HG03159 (cell line): ENCODE measurements around the gene PSMG4.

Experiments
- ATAC-seq: cut with Tn5 transposase; IDR thresholded peaks from one replicate; pipeline ENCODE4 v1.9.1; 2021; ENCODE audit warnings: mild to moderate bottlenecking, moderate library complexity; ENCODE audit not compliant: unreplicated experiment

PSMG4 gene

DNA sequence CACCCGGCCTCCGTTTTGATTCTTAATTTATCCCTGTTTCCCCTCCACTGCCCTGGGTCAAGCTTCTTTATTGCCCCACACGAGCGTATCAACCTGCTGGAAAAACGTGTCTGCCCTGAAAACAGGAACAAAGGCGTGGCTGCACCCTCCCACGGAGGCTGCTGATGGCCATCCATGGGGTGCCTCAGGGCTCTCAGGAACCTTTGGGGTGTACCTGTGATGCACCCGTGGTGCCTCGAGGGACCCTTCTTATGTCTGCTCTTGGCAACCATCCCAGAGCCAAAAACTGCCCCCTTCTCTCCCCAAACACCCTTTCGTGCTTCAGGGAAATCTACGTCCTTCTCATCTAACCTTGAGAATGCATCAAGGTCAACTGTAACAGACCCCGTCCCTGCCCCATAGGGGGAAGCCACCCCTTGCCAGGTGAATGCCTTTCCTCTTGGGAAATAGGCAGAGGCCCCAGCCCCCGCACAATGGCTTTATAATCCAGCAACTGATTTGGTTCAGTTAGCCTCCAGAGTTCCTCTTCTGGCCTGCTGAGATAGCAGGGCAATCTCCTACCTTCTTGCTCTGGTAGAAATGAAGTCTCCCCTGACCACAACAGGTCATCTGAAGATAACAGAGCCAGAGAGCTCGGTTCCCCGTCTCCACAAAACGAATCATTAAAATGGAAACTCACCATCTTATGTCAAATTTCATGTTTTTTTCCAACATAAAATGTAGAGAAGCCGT lies 29.4 kb downstream of the PSMG4 start:
- ATAC-seq: no peak

DNA sequence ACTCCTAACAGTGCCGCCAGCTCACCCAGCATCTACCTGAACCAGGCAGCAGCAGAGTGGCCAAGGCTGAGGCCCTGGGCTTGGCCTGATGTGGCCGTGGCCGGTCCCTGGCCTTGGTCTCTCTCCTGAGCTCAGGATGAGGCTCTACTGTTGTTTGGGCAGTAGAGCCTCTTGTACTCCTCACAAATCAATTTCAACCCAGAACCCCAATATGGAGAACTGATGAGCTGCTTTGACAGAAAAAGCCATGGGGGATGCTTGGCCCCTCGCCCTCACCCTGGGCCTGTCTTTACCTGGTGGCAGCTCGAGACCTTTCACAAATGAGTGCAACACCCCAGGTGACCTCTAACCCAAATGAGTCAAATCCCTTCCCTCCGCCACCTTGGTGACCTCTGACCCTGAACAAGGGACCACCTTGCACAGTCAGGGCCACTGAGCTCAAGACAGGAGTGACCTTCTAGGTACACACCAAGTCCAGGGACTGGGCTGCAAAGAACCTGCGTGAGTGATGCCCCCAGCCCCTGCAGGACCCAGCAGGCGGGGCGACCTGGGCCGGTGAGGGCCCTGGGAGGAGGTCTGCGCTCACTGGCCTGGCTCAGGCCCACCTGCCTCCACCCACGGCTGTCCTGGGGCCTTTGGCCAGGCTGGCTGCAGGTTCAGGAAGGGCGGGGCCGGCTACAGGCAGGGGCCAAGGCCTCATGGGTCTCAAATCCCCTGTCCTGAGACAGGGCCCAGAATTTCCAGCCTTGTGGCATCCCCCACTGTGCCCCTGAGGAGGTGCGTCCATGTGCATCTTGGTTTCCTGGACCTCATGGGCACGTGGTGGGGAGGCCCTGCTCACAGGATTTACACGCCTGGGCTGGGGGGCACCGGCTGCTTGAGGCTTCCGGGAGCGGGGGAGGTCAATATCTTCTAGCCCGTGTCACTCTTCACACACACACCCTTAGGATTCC lies 30.2 kb downstream of the PSMG4 start:
- ATAC-seq: no peak

DNA sequence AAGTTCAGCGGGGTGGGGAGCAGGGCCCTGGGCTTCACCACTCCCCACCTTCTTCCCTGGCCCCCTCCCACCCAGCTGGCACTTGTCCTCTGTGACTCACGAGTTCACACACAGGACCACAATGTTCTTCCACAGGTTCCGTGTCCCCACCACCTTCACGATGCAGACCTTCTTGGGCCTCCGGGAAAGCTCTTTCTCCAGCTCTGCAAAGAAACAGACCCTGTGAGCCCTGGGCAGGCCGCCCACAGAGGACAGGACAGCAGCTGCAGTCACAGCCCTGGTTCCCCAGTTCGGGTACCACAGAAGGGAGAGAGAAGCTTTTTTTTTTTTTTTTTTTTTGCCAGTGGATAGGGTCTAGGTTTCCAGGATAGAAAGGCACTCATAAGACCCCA lies 30.9 kb downstream of the PSMG4 start:
- ATAC-seq: no peak

DNA sequence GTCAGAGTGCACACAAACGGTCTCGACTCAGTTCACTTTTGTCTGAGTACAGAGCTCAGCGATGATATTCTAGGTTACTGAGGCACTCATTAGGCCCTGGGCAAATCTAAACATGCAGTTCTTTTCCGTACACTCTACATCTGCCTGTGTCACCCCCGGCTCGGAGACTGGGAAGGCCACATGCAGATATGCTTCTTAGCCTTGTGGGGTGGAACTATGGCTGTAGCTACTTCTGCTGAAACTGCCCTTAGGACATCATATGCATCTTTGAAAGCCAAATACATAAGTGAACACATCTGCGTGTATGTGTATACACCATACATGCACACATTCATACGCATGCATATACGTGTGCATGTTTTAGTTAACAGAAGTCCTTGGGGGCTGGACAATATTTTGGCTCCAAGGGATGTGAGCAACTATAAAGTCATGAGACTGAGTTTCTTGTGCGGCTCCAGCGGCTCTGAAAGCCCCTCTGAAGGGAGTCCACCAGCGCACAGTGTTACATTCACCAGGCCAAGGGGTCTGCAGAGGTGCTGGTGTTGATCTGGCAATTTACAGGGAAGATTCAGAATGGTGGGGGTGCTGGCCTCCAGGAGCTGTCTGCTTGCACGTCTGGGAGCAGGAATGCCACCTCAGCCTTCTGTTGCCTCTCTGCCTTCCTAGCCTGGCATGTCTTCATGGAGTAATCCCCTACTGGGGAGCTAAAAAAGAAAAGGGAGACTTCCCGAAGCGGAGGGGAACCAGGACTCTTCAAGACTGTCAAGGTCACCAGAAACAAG lies 31.6 kb downstream of the PSMG4 start:
- ATAC-seq: no peak

DNA sequence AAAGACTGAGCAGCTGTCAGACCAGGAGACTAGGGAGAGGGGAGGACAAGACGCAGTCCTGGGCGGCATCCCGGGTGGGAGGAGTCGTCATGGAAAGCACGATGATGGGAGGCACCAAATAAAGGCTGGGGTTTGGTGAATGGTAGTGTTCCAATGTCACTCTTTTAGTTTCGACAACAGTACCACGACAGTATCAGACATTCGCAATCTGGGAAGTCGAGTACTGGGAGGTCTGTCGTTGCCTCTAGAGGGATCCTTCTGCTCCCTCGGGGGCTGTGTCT lies 32.1 kb downstream of the PSMG4 start:
- ATAC-seq: no peak

DNA sequence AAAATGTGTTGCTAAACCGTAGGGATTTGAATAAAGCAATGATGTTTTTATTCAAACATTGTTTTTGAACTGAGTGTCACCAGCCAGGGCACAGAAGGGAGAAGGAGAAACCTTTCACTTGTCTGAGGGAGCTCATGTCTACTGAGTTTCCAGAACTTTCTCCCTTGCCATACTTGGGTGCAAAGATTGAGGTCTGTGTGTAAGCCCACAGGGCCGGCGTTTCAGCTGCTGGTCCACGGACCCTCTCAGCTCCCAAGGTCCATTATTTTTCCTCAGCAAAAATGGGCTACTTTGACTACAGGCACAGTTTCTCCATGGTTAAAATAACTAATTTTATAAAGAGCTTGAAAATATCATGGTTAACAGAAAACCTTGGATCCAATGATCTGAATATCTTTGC lies 32.6 kb downstream of the PSMG4 start:
- ATAC-seq: no peak

DNA sequence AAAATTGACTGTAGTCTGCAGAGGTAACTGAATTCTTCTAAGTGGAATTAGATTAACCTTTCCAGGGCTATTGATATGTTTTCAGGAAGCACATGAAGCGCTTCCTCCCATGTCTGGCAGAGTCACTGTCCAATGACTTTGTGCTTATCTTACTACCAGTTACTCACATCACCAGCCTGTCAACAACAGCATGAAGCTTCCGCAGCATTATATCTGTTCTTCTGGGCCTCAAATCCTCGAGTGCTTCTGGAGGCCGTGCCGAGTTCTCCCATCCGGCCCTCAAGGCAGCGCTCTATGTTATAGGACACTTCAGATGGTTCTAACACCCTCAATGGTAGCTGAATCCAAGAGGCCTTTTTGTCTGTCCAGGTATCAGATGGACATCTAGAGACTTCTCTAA lies 33.2 kb downstream of the PSMG4 start:
- no peak for ATAC-seq

DNA sequence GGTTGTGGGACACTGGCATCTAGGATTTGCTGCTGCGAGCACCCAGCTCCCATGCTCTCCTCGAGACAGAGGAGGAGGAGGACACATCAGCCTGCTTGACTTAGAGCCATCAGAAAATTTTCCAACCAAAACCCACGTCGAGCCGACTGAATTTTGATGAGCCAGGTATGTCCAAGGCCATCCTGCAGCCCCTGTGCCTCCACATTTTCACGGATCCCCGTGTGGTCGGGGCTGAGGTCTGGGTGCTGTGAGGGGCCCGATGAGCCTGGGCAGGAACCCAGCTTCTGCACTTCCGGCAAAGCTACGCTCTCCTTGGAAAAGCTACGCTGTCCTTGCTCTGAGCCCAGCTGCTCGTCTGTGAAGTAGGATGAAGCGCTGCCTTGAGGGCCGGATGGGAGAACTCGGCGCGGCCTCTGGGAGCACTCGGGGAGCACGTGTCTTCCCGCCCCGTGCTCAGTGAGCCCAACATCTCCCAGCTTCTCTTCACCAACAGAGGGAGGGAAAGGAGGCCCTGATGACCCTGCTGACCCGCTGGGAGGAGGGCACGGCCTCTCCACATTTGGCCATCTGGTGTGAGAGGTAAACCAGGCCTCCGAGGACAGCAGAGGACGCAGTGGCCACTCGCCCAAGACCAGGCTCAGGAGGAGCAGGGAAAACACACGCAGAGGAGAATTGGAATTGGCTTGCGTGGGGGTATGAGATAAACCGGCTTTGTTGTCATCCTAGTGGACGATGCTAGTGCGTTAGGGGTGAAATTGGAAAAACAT lies 33.9 kb downstream of the PSMG4 start:
- ATAC-seq: no peak

DNA sequence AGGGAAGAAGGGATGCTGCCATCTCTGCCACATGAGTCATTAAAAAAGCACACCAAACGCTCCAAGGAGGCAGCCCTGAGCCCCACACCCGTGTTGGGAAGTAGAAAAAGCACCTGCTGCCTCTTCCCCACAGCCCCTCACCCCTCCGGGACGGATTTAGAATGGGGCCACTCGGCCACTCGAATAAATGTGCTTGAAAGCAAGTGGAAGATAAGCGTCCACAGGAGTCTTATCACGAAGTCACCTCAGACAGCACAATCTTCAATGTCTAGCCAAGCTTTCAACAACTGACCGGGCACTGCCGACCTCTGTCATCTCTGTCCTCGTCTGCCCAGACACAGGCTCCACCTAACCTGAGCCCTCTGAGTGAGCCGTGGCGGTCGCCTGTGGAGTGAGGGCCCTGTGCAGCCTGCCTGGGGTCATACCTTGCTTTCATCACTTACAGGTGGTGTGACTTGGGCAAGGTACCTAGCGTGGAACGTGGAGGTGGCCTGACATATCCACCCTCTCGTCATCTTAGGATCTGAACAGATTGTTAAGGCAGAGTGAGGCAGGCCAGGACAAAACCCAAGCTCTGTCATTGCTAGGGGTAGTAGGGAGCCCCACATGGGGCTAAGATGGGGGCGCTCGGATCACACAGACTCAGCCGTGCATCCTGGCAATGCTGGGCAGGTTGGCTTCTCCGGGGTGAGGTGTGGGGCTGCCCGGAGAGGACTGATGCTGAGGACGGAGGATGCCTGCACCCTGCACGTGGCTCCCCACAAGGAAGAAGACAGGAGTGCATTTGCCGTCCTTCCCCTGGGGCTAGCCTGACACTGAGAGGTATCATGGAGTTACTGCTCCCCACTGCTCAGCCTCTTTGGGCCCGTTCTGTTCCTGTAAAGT lies 34.8 kb downstream of the PSMG4 start:
- no peak for ATAC-seq

DNA sequence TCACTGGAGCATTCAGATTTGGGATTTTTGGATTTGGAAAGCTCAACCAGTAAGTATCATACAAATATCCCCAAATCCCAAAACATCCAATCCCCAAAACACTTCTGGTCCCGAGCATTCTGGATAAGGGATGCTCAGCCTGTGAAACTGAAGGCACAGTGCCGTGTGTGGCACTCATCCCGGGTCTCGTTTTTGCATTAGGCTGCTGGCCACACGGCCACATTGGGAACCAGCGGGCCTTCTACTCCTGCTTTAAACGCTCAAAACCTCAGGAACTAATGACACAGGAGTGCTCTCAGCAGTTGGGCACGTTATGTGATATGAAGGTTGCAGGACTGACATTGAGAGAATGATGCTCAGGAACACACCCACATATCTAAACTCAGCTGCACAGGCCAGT lies 35.6 kb downstream of the PSMG4 start:
- no peak for ATAC-seq

DNA sequence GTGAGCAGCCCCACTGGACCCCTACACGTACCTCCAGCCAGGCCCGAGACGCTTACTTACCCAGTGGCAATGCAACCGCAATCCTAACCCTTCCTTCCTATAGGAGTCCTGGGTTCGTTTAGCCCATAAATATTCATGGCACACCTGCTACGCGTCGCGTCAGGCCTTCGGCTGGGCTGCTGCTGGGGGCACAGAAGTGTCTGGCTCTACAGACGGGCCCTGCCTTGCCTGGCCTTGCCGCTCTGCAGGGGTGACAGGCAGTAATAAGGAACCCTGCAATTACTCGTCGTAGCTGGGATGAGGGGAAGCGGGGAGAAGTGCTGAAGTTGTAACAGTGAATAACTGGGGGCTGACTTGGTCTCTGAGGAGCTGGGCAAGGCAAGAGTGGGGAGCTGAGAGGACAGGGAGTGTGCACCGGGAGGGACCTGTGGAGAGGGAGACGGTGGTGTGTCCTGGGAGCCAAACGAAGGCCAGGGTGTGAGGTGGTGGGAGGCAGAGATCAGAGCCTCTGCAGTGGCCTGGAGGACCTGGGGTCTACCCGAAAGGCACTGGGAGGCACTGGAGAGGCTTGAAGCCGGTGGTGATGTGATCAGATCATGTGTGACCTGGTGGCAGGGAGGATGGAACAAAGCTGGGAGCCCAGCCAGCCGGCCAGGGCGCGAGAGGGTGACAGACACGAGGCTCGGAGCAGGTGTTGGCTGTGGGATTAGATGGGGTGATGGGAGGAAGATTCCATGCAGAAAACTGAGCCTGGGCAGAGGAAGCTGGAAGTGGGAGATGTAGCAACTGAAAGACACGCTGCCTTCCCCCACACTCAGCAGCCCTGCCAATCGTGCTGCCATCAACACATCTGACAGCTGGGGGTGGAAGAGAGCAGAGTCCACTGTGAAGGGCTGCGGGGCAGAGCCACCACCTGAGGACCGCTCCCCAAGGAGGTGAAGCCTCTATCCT lies 36.4 kb downstream of the PSMG4 start:
- no peak for ATAC-seq

DNA sequence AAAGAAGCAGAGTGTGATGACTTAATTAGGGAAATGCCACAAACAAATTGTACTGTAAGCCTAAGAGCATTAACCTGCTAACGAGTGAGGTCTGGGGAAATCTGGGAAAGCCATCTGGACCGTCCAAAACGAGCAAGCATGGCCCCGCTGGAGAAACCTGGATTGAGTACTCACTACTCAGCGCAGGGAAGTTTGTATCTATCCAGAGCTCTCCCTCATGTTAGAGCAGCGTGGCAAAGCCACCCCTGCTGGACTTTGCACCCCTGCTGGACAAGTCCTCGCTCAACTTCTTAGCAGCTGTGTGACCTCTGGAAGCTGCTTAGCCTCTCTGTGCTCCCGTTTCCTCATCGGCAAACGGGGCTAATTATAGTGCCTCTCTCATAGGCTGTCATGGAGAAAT lies 37.3 kb downstream of the PSMG4 start:
- no peak for ATAC-seq

DNA sequence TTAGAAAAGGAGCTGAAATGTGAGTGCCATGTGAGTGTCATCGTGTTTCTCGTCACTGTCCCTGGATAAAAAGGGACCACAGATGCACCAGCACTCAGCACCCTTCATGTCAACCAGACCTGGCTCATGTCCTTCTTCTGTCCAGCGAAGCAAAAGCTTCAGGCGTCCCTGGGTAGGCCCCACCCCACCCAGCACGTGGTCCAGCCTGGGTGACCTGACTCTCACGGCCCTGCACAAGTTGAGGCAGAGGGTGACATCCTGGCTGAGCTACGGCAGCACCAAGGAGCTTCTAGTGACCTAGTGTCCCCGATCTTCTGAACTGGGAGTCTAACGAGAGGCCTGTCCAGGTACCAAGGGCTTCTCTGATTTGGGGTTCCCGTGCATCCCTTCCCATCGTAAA lies 37.8 kb downstream of the PSMG4 start:
- ATAC-seq: no peak

DNA sequence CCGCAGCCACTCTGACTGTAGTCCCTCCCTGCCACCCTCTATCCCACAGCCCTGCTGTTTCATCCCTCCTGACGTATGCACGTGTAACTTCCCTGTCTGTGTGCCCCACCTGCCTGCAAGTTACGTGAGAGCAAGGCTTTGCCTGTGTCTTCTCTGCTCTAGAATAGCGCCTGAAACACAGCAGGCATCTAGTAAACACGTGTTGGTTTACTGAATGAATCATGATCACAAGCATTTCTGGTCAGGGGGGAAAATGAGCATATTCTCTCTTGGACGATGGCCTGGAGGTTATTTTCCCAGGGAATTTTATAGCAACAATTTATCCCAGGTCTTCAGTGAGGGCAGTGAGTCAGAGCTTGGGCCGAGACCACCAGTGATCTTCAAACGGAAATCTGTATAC lies 38.3 kb downstream of the PSMG4 start:
- ATAC-seq: no peak

DNA sequence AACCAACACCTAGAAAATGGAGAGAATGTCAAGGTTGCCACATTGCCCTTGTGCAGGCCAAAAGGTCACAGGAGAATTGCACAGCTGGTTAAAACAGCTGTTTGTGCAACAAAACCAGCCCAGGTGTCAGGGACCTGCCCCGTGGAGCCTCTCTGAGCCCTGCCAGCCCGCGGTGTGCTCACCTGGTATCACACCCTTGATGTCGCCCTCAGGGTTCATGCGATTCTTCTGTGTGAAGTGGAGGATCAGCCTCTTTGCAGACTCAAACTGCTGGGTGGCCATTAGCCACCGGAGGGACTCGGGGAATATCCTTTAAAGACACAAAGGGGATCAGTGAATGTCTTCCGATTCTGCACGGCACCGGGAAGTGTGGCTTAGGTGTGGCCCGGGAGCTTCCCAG lies 39.2 kb downstream of the PSMG4 start:
- no peak for ATAC-seq

DNA sequence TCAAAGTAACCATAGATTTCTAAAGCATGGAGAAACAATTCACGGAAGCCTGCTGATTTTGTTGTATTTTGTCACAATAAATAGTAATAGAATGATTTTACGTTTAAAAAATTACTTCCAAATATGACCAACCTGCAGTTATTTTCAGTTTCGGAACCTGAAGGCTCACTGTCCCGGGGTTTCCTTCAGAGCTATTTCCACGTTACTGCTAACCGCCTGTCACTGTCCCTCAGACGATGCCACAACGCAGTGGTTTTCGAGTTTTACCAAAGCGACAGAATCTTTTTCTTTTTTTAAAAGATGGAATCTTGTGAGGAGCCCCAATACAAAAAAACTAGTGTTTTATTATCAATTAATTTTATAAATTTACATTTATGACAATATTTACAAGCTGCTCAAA lies 40.5 kb downstream of the PSMG4 start:
- no peak for ATAC-seq

DNA sequence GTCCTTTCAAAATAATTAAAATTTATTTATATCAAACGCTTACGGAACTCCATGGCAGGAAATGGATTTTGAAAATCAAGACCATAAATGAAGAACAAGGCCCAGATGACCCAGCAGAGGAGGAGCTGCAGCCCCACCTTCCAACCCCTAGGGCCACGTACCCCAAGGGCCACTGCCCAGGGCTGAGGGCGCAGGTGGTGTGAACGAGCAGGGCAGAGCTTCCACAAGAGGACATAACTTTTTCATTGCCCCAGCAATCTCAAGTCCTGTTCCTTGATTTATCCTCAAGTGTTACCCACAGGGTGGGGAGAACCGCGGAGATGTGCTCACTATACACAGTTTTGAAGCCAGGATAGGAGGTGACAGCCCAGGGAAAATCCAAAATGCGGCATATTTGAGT lies 42.8 kb downstream of the PSMG4 start:
- ATAC-seq: no peak

DNA sequence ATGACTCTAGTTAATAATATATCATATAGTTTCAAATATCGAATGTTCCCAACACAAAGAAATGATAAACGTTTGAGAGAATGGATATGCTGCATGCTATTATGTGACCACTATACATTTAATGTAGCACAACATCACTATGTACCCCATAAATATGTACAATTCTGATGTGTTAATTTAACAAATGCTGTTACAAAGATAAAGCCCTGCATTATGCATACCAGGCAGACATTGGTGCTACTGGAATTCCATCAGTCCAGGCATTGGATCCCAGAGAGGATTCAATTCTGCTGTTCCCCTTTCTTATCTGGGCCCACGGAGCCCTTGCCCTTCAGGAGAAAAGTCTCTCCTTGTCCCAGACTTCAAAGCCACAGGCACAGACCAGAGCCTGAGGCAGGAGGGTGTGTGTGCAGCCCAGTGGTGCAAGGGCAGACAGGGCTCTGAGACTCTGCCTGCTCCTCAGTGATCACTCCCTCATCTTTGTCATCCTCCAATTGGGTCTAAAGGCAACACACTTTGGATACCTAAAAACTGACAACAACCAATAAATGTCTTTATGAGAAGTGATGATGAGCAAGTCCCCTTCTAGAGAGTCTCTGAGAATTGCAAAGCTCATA lies 45.2 kb downstream of the PSMG4 start:
- ATAC-seq: no peak
